K562 (cell line): ENCODE results near the gene PSMA4. TPM values are rescaled to one million over a fixed set of nuclear protein-coding genes. Genes with fewer than 3 reads are reported as not detected.
A peak's percentile ranks its signal among the peaks of the same experiment; 100 is the strongest.

Experiments
- ATAC-seq: fragments of 200-7000 bp; cut with Tn5 transposase; 3 replicates; pipeline ENCODE4 v1.9.1; 2020; ENCODE audit warnings: moderate library complexity
- BruUV-seq: library from RNA; stranded (reverse); fragments of 400-500 nt; replicated peaks from 2 replicates; lab custom pipeline; 2021; lab: Mats Ljungman, UMichigan
- CTCF ChIA-PET: fragments of 300-600 bp; formaldehyde crosslinking; extraction: SDS; loops from one replicate; lab custom pipeline; 2021; ENCODE audit warnings: low intra/inter-chr PET ratio; lab: Yijun Ruan, JAX
- POLR2A ChIA-PET: fragments of 300-600, 350-650 bp; sonication (Branson Sonifier 250); formaldehyde crosslinking; extraction: SDS; loops from one replicate; lab custom pipeline; 2021; ENCODE audit warnings: antibody characterized with exemption, inconsistent platforms; lab: Yijun Ruan, JAX
- DNase-seq, 4 experiments: peaks; one replicate each; pipeline versions ENCODE4 v3.0.0 to v3.0.0-alpha.2; 2011 to 2018; ENCODE audit warnings: low spot score in 3 of 4, mixed read lengths in 3 of 4; ENCODE audit errors: extremely low read depth in 1 of 4
- FAIRE-seq: peaks from 2 replicates; lab custom pipeline; 2011; peaks lifted over from hg19 to GRCh38; lab: Jason Lieb, UNC
- H2AFZ ChIP-seq: 2 replicates; pipeline ENCODE4 v1.6.0; 2011; ENCODE audit warnings: low read depth, low read length, control low read depth, inconsistent platforms
- H3K27ac ChIP-seq: fragments of 200-600 bp; 3 replicates; pipeline ENCODE4 v1.8.0; 2011; ENCODE audit warnings: low read depth, mild to moderate bottlenecking, control low read depth, inconsistent platforms, low read length, moderate library complexity, mixed read lengths; ENCODE audit errors: extremely low read depth
- H3K27me3 ChIP-seq, 2 experiments: fragments of 300-600 bp in 1 of 2; 2 replicates in 1 of 2; 3 replicates in 1 of 2; pipeline versions ENCODE4 v1.6.0 to v1.8.0; 2011; ENCODE audit warnings: inconsistent platforms in 2 of 2, low read length in 2 of 2, mild to moderate bottlenecking in 1 of 2, mixed read lengths in 1 of 2, moderate library complexity in 1 of 2; ENCODE audit not compliant: control insufficient read depth in 2 of 2, insufficient read depth in 2 of 2
- H3K36me3 ChIP-seq: fragments of 300-600 bp; 3 replicates; pipeline ENCODE4 v1.8.0; 2011; ENCODE audit warnings: mild to moderate bottlenecking, low read length, inconsistent platforms; ENCODE audit not compliant: control insufficient read depth, insufficient read depth
- H3K4me1 ChIP-seq, 2 experiments: fragments of 200-600 bp in 1 of 2; replicated peaks in 1 of 2; 2 replicates in 1 of 2; 3 replicates in 1 of 2; pipeline versions ENCODE4 v1.5.1 to v1.8.0; 2011; ENCODE audit warnings: inconsistent platforms in 2 of 2, low read length in 2 of 2, mild to moderate bottlenecking in 1 of 2, mixed read lengths in 1 of 2, moderate library complexity in 1 of 2; ENCODE audit not compliant: control insufficient read depth in 2 of 2, insufficient read depth in 2 of 2
- H3K4me2 ChIP-seq: 2 replicates; pipeline ENCODE4 v1.6.1; 2011; ENCODE audit warnings: low read length, control low read depth, inconsistent platforms, mixed read lengths; ENCODE audit not compliant: insufficient read depth
- H3K4me3 ChIP-seq: fragments of 200-600 bp; sonication (generic), shearing (Covaris generic); 2 replicates; pipeline ENCODE4 v1.5.1; 2016; ENCODE audit warnings: control low read depth, inconsistent platforms
- H3K79me2 ChIP-seq: fragments of 200-600 bp; 3 replicates; pipeline ENCODE4 v1.8.0; 2011; ENCODE audit warnings: low read length, inconsistent platforms; ENCODE audit not compliant: control insufficient read depth, insufficient read depth
- H3K9ac ChIP-seq, 2 experiments: 2 replicates each; pipeline versions ENCODE4 v1.6.0 to v1.6.1; 2011; ENCODE audit warnings: low read depth in 2 of 2, low read length in 2 of 2, control low read depth in 1 of 2, inconsistent platforms in 1 of 2, mild to moderate bottlenecking in 1 of 2, mixed read lengths in 1 of 2; ENCODE audit not compliant: insufficient read depth in 1 of 2
- H3K9me1 ChIP-seq: one replicate; pipeline ENCODE4 v1.6.0; 2011; ENCODE audit warnings: inconsistent platforms, mild to moderate bottlenecking, low read length, moderate library complexity; ENCODE audit not compliant: control insufficient read depth, insufficient read depth
- H3K9me3 ChIP-seq: replicated peaks from 2 replicates; pipeline ENCODE4 v1.5.1; 2011; ENCODE audit warnings: low read depth, low read length, inconsistent platforms; ENCODE audit not compliant: control insufficient read depth, insufficient read depth
- H4K20me1 ChIP-seq: replicated peaks from 2 replicates; pipeline ENCODE4 v1.6.1; 2011; ENCODE audit warnings: low read length, inconsistent platforms, mixed read lengths; ENCODE audit not compliant: control insufficient read depth, insufficient read depth
- CTCF ChIP-seq, 3 experiments: IDR thresholded peaks in 2 of 3; conservative IDR thresholded peaks in 1 of 3; 2 replicates each; pipeline ENCODE4 v1.5.1; 2011 to 2012; ENCODE audit warnings: low read length in 3 of 3, mild to moderate bottlenecking in 3 of 3, control low read depth in 2 of 3, improper control_type of control experiment in 1 of 3, inconsistent platforms in 1 of 3, low read depth in 1 of 3, mixed read lengths in 1 of 3, moderate library complexity in 1 of 3; ENCODE audit not compliant: insufficient read depth in 2 of 3
- RAD21 ChIP-seq, 2 experiments: fragments of 250-450 bp in 1 of 2; fragments of 450-650 bp in 1 of 2; sonication (Bioruptor Pico) in 1 of 2; formaldehyde crosslinking in 1 of 2; IDR thresholded peaks in 1 of 2; conservative IDR thresholded peaks in 1 of 2; 2 replicates each; pipeline versions ENCODE4 v1.4.0 to v1.8.0; 2020 to 2022; ENCODE audit warnings: mild to moderate bottlenecking in 2 of 2, moderate library complexity in 1 of 2
- ZFP1 ChIP-seq: fragments of 450-650 bp; formaldehyde crosslinking; IDR thresholded peaks from 2 replicates; pipeline ENCODE4 v1.4.0; 2020; ENCODE audit warnings: mild to moderate bottlenecking, mixed read lengths
- WGBS: fragments of 100-300 bp; shearing (Covaris generic); methylation state at CpG from one replicate; pipeline ENCODE4 v1.1.6; 2016; ENCODE audit warnings: low coverage, mixed read lengths; ENCODE audit not compliant: insufficient coverage; ENCODE audit errors: missing lambda C conversion rate; 5-methylcytosine and 5-hydroxymethylcytosine counted together
- in situ Hi-C: fragments of 300-500 bp; cut with MboI; formaldehyde crosslinking; loops from 4 replicates; pipeline ENCODE4 v1.15.0; 2018; ENCODE audit warnings: inconsistent platforms, mixed read lengths
- intact Hi-C: fragments of 100-400 bp; cut with micrococcal nuclease; formaldehyde crosslinking; loops from 2 replicates; pipeline ENCODE4 v1.14.2; 2022
- polyA plus RNA-seq, 8 experiments: library from polyadenylated mRNA; depleted of rRNA in 4 of 8; stranded (reverse) in 5 of 8; unstranded in 3 of 8; fragments of >200 nt; fragmentation: Nextera tagmentation in 2 of 8; fragmentation: Illumina TruSeq in 1 of 8; extraction: Ambion mirVana in 2 of 8; extraction: Trizol in 1 of 8; gene quantifications; 2 replicates each; pipeline versions ENCODE4 v1.2.1 to v1.2.3, GENCODE V29; 2011 to 2014; ENCODE audit warnings: inconsistent platforms in 1 of 8, missing spikeins in 1 of 8
- total RNA-seq, 7 experiments: library from RNA; depleted of rRNA in 6 of 7; stranded (reverse); fragments of >200 nt in 6 of 7; fragmentation: Illumina TruSeq in 2 of 7; extraction: Trizol in 2 of 7; gene quantifications; 2 replicates each; pipeline versions ENCODE4 v1.2.1 to v1.2.3, GENCODE V29; 2011 to 2021; ENCODE audit warnings: low replicate concordance in 1 of 7

PSMA4 gene
- total and polyA plus RNA-seq, 9 of the 15 experiments (the other 6 are each of a cell fraction or from before 2014, with no cell fraction given) = 304 to 1,857 (median 666) TPM

- BruUV-seq = no TSS peak
- H3K4me1 ChIP-seq = peaks cover 8 to 9% of the 10 kb centered on the region in 2 experiments; a peak in 4 of 5 replicates
- no peak for DNase-seq
- no peak for FAIRE-seq
- H4K20me1 ChIP-seq = no peaks in the 10 kb centered on the region; the same call in 1 of the 2 replicates
- H3K27ac ChIP-seq = no peak overlapping the region
- H3K79me2 ChIP-seq = peaks cover 4% of the 10 kb centered on the region; the same call in 2 of the 3 replicates
- H3K9me1 ChIP-seq = no peaks in the 10 kb centered on the region
- no peaks in the 10 kb centered on the region for H3K27me3 ChIP-seq
- no peaks in the 10 kb centered on the region for H3K36me3 ChIP-seq
- intact Hi-C loops (no loop called here), in situ Hi-C loops (no loop called here)
- H3K9me3 ChIP-seq = no peaks in the 10 kb centered on the region
- TF ChIP-seq ZFP1 = no peak
- peak in 1 of 2 experiments; percentile 12; a peak in 1 of 4 replicates for TF ChIP-seq RAD21 (CRISPR knock-in tag; conservative IDR thresholded peaks at IDR 0.05 in 1 of 2, IDR thresholded peaks at IDR 0.05 in 1 of 2)
- TF ChIP-seq CTCF (IDR thresholded peaks at IDR 0.05 in 2 of 3, conservative IDR thresholded peaks at IDR 0.05 in 1 of 3; ENCODE audit: insufficient read depth in 2 of 3, low read depth in 1 of 3, low read length in 3 of 3) = peak in 1 of 3 experiments; percentile 17; a peak in 2 of 6 replicates
- no peak overlapping the region for H3K4me3 ChIP-seq
- ChIA-PET POLR2A (interaction anchor here (1.2 kb wide), 1 partner anchor 21 kb away, joined by 4 read pairs; no protein-coding TSS in a partner anchor), CTCF (no interaction called here)
- no peak overlapping the region for H2AFZ ChIP-seq
- H3K4me2 ChIP-seq = no peak overlapping the region
- 69% methylated on average over 2 of the region's 2 CpGs for WGBS
- no peak for ATAC-seq
- no peak overlapping the region for H3K9ac ChIP-seq
These were observed 30.5 kb downstream of the PSMA4 start for GRCh38 chr15:78570710-78571109.
